HG03066 (cell line): ENCODE results near the gene ZFYVE19.

Experiments
- ATAC-seq: cut with Tn5 transposase; IDR thresholded peaks from one replicate; pipeline ENCODE4 v1.9.1; 2021; ENCODE audit warnings: low read depth; ENCODE audit not compliant: unreplicated experiment

ZFYVE19 gene

GRCh38 chr15:40812721-40813425 lies 6.0 kb downstream of the ZFYVE19 start:
- no peak for ATAC-seq

GRCh38 chr15:40815042-40815698 lies 8.3 kb downstream of the ZFYVE19 start:
- ATAC-seq: no peak

- no peak for ATAC-seq
Observed at GRCh38 chr15:40819048-40819447, 12.2 kb downstream of the ZFYVE19 start.

- ATAC-seq: no peak
Observed at GRCh38 chr15:40821195-40821594, 14.3 kb downstream of the ZFYVE19 start.

- ATAC-seq: no peak
Observed at GRCh38 chr15:40823572-40824343, 16.9 kb downstream of the ZFYVE19 start.

- no peak for ATAC-seq
Observed at GRCh38 chr15:40825661-40826422, 19.0 kb downstream of the ZFYVE19 start.

GRCh38 chr15:40826423-40827075 lies 19.7 kb downstream of the ZFYVE19 start:
- no peak for ATAC-seq

GRCh38 chr15:40828447-40829036 lies 21.7 kb downstream of the ZFYVE19 start, which contains the start of gene PPP1R14D:
Gene PPP1R14D (minus strand): TSS chr15:40828708. CDS start chr15:40828641, 67 bp downstream.
- no peak for ATAC-seq

- no peak for ATAC-seq
Observed at GRCh38 chr15:40829115-40829514, 22.2 kb downstream of the ZFYVE19 start.

GRCh38 chr15:40830884-40831283 lies 24.0 kb downstream of the ZFYVE19 start:
- no peak for ATAC-seq

- no peak for ATAC-seq
Observed at GRCh38 chr15:40831861-40832260, 25.0 kb downstream of the ZFYVE19 start.

GRCh38 chr15:40832903-40833302 lies 26.0 kb downstream of the ZFYVE19 start:
- ATAC-seq: no peak

- ATAC-seq: no peak
Observed at GRCh38 chr15:40836020-40836419, 29.1 kb downstream of the ZFYVE19 start.

- ATAC-seq: no peak
Observed at GRCh38 chr15:40838756-40839155, 31.9 kb downstream of the ZFYVE19 start.

- no peak for ATAC-seq
Observed at GRCh38 chr15:40841741-40842140, 34.9 kb downstream of the ZFYVE19 start.

- no peak for ATAC-seq
Observed at GRCh38 chr15:40843261-40843884, 36.5 kb downstream of the ZFYVE19 start.

GRCh38 chr15:40843885-40844695 lies 37.2 kb downstream of the ZFYVE19 start, which contains the start of gene SPINT1:
Gene SPINT1 (plus strand): TSS chr15:40844048. CDS start chr15:40844555, 507 bp downstream.
- no peak for ATAC-seq

- ATAC-seq: no peak
Observed at GRCh38 chr15:40844696-40845030, 37.8 kb downstream of the ZFYVE19 start.
